CD4-positive, alpha-beta memory T cell (primary cell): ENCODE measurements around the gene LRRC4B. TPM values are rescaled to one million over a fixed set of nuclear protein-coding genes. Genes with fewer than 3 reads are reported as not detected.
"Not testable (repeated sequence)": the region's sequence is repeated elsewhere in the genome, so short reads cannot be mapped to it uniquely, and the experiment has no call there.

Experiments used
- CTCF ChIA-PET: fragments of 350-600 bp; sonication (Branson Sonifier 250); formaldehyde crosslinking; loops from one replicate; lab custom pipeline; 2021; ENCODE audit warnings: inconsistent platforms; ENCODE audit not compliant: partially characterized antibody; lab: Charles Lee
- POLR2A ChIA-PET: fragments of 350-600 bp; sonication (Branson Sonifier 250); formaldehyde crosslinking; loops from one replicate; lab custom pipeline; 2021; ENCODE audit not compliant: partially characterized antibody; lab: Charles Lee
- DNase-seq, 5 donors: peaks; one replicate each; pipeline versions ENCODE4 v3.0.0 to v3.0.0-alpha.2; 2020 to 2022; ENCODE audit warnings: mixed read lengths in 1 of 5
- H3K27ac ChIP-seq: one replicate; pipeline ENCODE4 v1.7.0; 2013; ENCODE audit warnings: low read depth, low read length
- H3K27me3 ChIP-seq: 2 replicates; pipeline ENCODE4 v1.7.0; 2013; ENCODE audit warnings: mild to moderate bottlenecking, low read length, moderate library complexity; ENCODE audit not compliant: insufficient read depth
- H3K36me3 ChIP-seq: 2 replicates; pipeline ENCODE4 v1.7.0; 2013; ENCODE audit warnings: mild to moderate bottlenecking, low read length, moderate library complexity; ENCODE audit not compliant: insufficient read depth
- H3K4me1 ChIP-seq: 2 replicates; pipeline ENCODE4 v1.7.0; 2013; ENCODE audit warnings: mild to moderate bottlenecking, low read length, moderate library complexity; ENCODE audit not compliant: insufficient read depth
- H3K4me3 ChIP-seq, 2 donors: one replicate each; pipeline ENCODE4 v1.7.0; 2013; ENCODE audit warnings: low read length in 2 of 2, mild to moderate bottlenecking in 1 of 2
- H3K9me3 ChIP-seq, 2 donors: one replicate each; pipeline ENCODE4 v1.7.0; 2013; ENCODE audit warnings: low read length in 2 of 2, control low read depth in 1 of 2; ENCODE audit not compliant: control insufficient read depth in 1 of 2
- H3K27ac Mint-ChIP-seq, 7 donors: one replicate each; pipeline ENCODE4 v1.8.0; 2020 to 2021; ENCODE audit warnings: mixed read lengths in 7 of 7, mild to moderate bottlenecking in 6 of 7, inconsistent platforms in 3 of 7, moderate library complexity in 3 of 7
- H3K27me3 Mint-ChIP-seq, 2 donors: one replicate each; pipeline ENCODE4 v1.8.0; 2020 to 2021; ENCODE audit warnings: mixed read lengths in 2 of 2
- H3K36me3 Mint-ChIP-seq, 2 donors: one replicate each; pipeline ENCODE4 v1.8.0; 2020 to 2021; ENCODE audit warnings: mixed read lengths in 2 of 2, inconsistent platforms in 1 of 2, mild to moderate bottlenecking in 1 of 2
- H3K4me1 Mint-ChIP-seq, 4 donors: one replicate each; pipeline ENCODE4 v1.8.0; 2020 to 2021; ENCODE audit warnings: mixed read lengths in 4 of 4, mild to moderate bottlenecking in 1 of 4
- H3K4me3 Mint-ChIP-seq, 8 donors: one replicate each; pipeline ENCODE4 v1.8.0; 2020 to 2021; ENCODE audit warnings: mixed read lengths in 8 of 8, mild to moderate bottlenecking in 7 of 8, moderate library complexity in 6 of 8, inconsistent platforms in 3 of 8
- H3K9me3 Mint-ChIP-seq, 8 donors: one replicate each; pipeline ENCODE4 v1.8.0; 2020 to 2021; ENCODE audit warnings: mixed read lengths in 8 of 8, mild to moderate bottlenecking in 5 of 8, inconsistent platforms in 3 of 8, moderate library complexity in 1 of 8
- intact Hi-C: fragments of 100-400 bp; cut with micrococcal nuclease; formaldehyde crosslinking; loops from one replicate; pipeline ENCODE4 v1.15.1; 2023
- polyA plus RNA-seq, 2 donors: library from polyadenylated mRNA; unstranded; fragments of 300-500 nt; fragmentation: Illumina TruSeq; gene quantifications; one replicate each; pipeline ENCODE4 v1.2.3, GENCODE V29; 2021
- total RNA-seq, 2 experiments: library from RNA; stranded (reverse); gene quantifications; one replicate each; pipeline ENCODE4 v1.2.3, GENCODE V29; 2021

LRRC4B gene
- total and polyA plus RNA-seq, 4 experiments from 2014 or later = 0.08 TPM; not detected in 3

DNA sequence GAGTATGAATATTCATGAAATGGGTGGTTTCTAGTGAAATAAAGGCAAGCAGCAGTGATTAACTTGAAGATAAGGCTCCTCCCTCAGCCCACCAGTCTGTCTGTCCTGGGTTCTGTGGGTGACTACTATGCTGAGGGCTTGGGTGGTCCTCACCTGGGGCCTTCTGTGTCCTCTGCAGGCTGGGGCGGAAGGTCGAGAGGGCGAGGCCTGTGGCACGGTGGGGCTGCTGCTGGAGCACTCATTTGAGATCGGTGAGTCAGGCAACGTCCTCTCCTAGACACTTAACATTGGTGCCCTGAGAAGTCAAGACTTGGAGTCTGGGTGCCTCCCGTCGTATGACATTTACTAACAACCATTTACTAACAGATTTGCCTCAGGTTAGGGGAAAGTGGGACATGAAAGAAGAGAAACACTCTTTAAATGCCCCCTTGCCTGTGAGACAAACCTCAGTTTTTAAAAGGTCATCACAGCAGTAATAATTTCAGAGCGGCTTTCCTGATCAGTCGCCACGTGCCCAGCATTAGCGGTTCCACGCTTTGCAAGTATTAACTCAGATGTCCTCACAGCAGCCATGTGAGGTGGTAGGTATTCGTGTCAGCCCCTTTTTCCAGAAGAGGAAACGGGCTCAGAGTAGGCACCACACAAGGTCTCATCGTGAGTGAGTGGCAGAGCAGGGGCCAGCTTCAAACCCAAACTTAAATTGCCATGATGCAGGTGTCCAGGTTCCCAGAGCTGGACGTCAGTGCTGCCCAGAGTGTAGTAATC is 90.3 kb downstream of the LRRC4B start:
- Mint-ChIP-seq H3K9me3 (peaks cover 0 to 3% (median 0%) of the 10 kb centered on the region in 8 donors), H3K4me3 (peak overlapping the region; percentile 95 to 99 (median 98)), H3K27ac (peak overlapping the region; percentile 24 to 98 (median 82)), H3K36me3 (peaks cover 12 to 37% of the 10 kb centered on the region in 2 donors), H3K4me1 (peaks cover 13 to 33% (median 24%) of the 10 kb centered on the region in 4 donors), H3K27me3 (no peaks in the 10 kb centered on the region)
- Histone ChIP-seq H3K27ac (no peak overlapping the region), H3K4me3 (peak overlapping the region in 1 of 2 donors; percentile 85), H3K9me3 (no peaks in the 10 kb centered on the region), H3K27me3 (no peaks in the 10 kb centered on the region), H3K4me1 (peaks cover 25% of the 10 kb centered on the region), H3K36me3 (peaks cover 38% of the 10 kb centered on the region)
- ChIA-PET POLR2A (interaction anchor here (1.0 to 1.6 kb wide), 3 partner anchors 25 to 121 kb away, joined by 3 to 5 read pairs (median 5); partner anchors contain the start of gene JOSD2), CTCF (interaction anchor here (1.1 to 2.2 kb wide), 3 partner anchors 18 to 112 kb away, joined by 3 to 5 read pairs (median 4); no protein-coding TSS in a partner anchor)
- no peak for DNase-seq
- intact Hi-C loops = loop anchor here (5.0 kb wide), 1 partner anchor 121 kb away; no protein-coding TSS in a partner anchor

DNA sequence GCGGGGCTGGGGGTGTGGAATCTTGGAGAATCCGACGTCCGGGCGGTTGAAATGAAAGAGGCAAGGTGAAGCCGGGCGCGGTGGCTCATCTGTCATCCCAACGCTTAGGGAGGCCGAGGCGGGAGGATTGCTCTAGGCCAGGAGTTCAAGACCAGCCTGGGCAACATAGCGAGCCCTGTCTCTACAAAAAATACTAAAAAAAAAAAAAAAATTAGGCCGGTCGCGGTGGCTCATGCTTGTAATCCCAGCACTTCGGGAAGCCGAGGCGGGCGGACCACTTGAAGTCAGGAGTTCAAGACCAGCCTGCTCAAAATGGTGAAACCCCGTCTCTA is 91.4 kb downstream of the LRRC4B start:
- Mint-ChIP-seq H3K4me1 (peaks cover 13 to 33% (median 24%) of the 10 kb centered on the region in 4 donors), H3K27ac (peak overlapping the region; percentile 93 to 98 (median 97)), H3K4me3 (peak overlapping the region; percentile 95 to 99 (median 98)), H3K36me3 (peaks cover 12 to 31% of the 10 kb centered on the region in 2 donors), H3K9me3 (peaks cover 0 to 3% (median 0%) of the 10 kb centered on the region in 8 donors), H3K27me3 (no peaks in the 10 kb centered on the region)
- no peaks in the 10 kb centered on the region for H3K27me3 ChIP-seq
- POLR2A ChIA-PET = interaction anchor here (1.2 to 1.7 kb wide), 3 partner anchors 14 to 119 kb away, joined by 3 to 9 read pairs (median 3); partner anchors contain the start of gene JOSD2
- peak overlapping the region; percentile 89 for H3K27ac ChIP-seq
- peaks cover 25% of the 10 kb centered on the region for H3K4me1 ChIP-seq
- H3K36me3 ChIP-seq = peaks cover 37% of the 10 kb centered on the region
- CTCF ChIA-PET = interaction anchor here (0.7 kb wide), 1 partner anchor 1690 kb away, joined by 3 read pairs; no protein-coding TSS in a partner anchor
- no peak for DNase-seq
- peak overlapping the region; percentile 66 to 85 for H3K4me3 ChIP-seq
- no peaks in the 10 kb centered on the region for H3K9me3 ChIP-seq
- intact Hi-C loops = loop anchor here (1.0 to 5.0 kb wide), 3 partner anchors 34 to 120 kb away; partner anchors contain the start of genes JOSD2 and NR1H2

- Mint-ChIP-seq H3K4me1 (peaks cover 13 to 33% (median 24%) of the 10 kb centered on the region in 4 donors), H3K4me3 (peak within 1 kb of the TSS; percentile 95 to 99 (median 98)), H3K27ac (peak within 1 kb of the TSS; percentile 94 to 98 (median 97)), H3K27me3 (no peaks in the 10 kb centered on the region), H3K36me3 (peaks cover 12 to 30% of the 10 kb centered on the region in 2 donors), H3K9me3 (peaks cover 0 to 3% (median 0%) of the 10 kb centered on the region in 8 donors)
- H3K4me1 ChIP-seq = peaks cover 25% of the 10 kb centered on the region
- peak within 1 kb of the TSS; percentile 66 to 85 for H3K4me3 ChIP-seq
- no peaks in the 10 kb centered on the region for H3K27me3 ChIP-seq
- ChIA-PET CTCF (no interaction called here), POLR2A (interaction anchor here (1.2 to 1.7 kb wide), 3 partner anchors 14 to 119 kb away, joined by 3 to 9 read pairs (median 3); partner anchors contain the start of gene JOSD2)
- DNase-seq = peak; percentile 94 to 96 (median 95)
- intact Hi-C loops = loop anchor here (1.0 to 5.0 kb wide), 3 partner anchors 35 to 119 kb away; partner anchors contain the start of genes JOSD2 and NR1H2
- H3K9me3 ChIP-seq = no peaks in the 10 kb centered on the region
- H3K27ac ChIP-seq = peak within 1 kb of the TSS; percentile 89
- peaks cover 32% of the 10 kb centered on the region for H3K36me3 ChIP-seq
Observed at GRCh38 chr19:50476224-50476906, 91.9 kb downstream of the LRRC4B start, which contains the start of the genes EMC10 and GARIN5A. Gene EMC10 (plus strand): TSS chr19:50476507. CDS start chr19:50476545, 38 bp downstream. Gene GARIN5A (minus strand): TSS chr19:50476848. CDS start chr19:50476388, 460 bp downstream.

GRCh38 chr19:50475736-50476223 is 92.5 kb downstream of the LRRC4B start:
- peaks cover 8 to 26% of the 10 kb centered on the region in 2 donors for H3K36me3 Mint-ChIP-seq
- H3K4me3 ChIP-seq = peak overlapping the region in 1 of 2 donors; percentile 85
- CTCF ChIA-PET = no interaction called here
- peak overlapping the region; percentile 93 to 98 (median 97) for H3K27ac Mint-ChIP-seq
- no peaks in the 10 kb centered on the region for H3K9me3 ChIP-seq
- intact Hi-C loops = loop anchor here (1.0 to 5.0 kb wide), 3 partner anchors 36 to 118 kb away; partner anchors contain the start of genes JOSD2 and NR1H2
- H3K9me3 Mint-ChIP-seq = peaks cover 0 to 3% (median 0%) of the 10 kb centered on the region in 8 donors
- H3K27ac ChIP-seq = peak overlapping the region; percentile 89
- peaks cover 12 to 33% (median 24%) of the 10 kb centered on the region in 4 donors for H3K4me1 Mint-ChIP-seq
- peaks cover 27% of the 10 kb centered on the region for H3K36me3 ChIP-seq
- POLR2A ChIA-PET = interaction anchor here (1.2 to 1.7 kb wide), 3 partner anchors 13 to 118 kb away, joined by 3 to 9 read pairs (median 3); partner anchors contain the start of gene JOSD2
- peaks cover 25% of the 10 kb centered on the region for H3K4me1 ChIP-seq
- no peaks in the 10 kb centered on the region for H3K27me3 Mint-ChIP-seq
- H3K27me3 ChIP-seq = no peaks in the 10 kb centered on the region
- DNase-seq = no peak
- H3K4me3 Mint-ChIP-seq = peak overlapping the region; percentile 62 to 99 (median 98)

DNA sequence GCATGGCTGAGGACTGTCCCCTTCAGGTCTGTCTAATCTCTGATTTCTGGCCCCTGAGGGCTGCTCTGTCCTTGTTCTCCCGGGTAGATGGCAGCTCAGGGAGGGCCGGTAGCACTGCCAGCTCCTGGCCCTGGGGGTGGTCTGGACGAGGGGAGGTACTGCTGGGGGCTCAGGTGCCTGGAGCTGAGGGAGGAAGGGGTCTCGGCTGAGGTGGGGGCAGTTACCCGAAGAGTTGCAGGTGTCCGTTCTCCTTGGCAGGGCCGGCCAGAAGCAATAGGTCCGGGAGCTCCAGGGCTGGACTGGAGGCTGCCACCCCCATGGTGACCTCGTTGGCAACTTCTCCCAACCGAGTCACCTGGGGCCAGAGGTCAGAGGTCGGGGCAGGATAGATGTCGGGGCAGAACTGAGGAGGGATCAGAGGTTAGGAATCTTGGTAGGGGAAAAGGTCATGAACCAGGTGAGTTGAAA is 93.1 kb downstream of the LRRC4B start:
- no peaks in the 10 kb centered on the region for H3K9me3 ChIP-seq
- ChIA-PET POLR2A (interaction anchor here (0.6 kb wide), 1 partner anchor 117 kb away, joined by 3 read pairs; no protein-coding TSS in a partner anchor), CTCF (no interaction called here)
- peaks cover 20% of the 10 kb centered on the region for H3K36me3 ChIP-seq
- DNase-seq = no peak
- intact Hi-C loops = loop anchor here (5.0 kb wide), 1 partner anchor 118 kb away; no protein-coding TSS in a partner anchor
- Mint-ChIP-seq H3K36me3 (peaks cover 8 to 24% of the 10 kb centered on the region in 2 donors), H3K27me3 (no peaks in the 10 kb centered on the region), H3K4me1 (peaks cover 12 to 33% (median 24%) of the 10 kb centered on the region in 4 donors), H3K9me3 (peaks cover 0 to 3% (median 0%) of the 10 kb centered on the region in 8 donors), H3K4me3 (peak overlapping the region; percentile 48 to 99 (median 69)), H3K27ac (peak overlapping the region; percentile 78 to 98 (median 94))
- H3K27me3 ChIP-seq = no peaks in the 10 kb centered on the region
- H3K4me3 ChIP-seq = no peak overlapping the region
- H3K4me1 ChIP-seq = peaks cover 25% of the 10 kb centered on the region
- no peak overlapping the region for H3K27ac ChIP-seq

DNA sequence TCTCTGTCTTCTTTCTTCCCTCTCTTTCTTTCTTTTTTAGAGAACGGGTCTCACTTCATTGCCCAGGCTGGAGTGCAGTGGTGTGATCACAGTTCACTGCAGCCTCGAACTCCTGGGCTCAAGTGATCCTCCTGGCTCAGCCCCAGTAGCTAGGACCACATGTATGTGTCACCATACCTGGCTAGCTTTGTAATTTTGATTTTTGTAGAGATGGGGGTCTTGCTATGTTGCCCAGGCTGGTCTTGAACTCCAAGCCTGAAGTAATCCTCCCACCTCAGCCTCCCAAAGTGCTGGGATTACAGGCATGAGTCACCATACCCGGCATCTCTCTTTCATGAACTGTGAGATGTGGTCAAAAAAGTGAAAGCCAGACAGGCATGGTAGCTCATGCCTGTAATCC is 94.9 kb downstream of the LRRC4B start:
- peaks cover 10 to 32% (median 18%) of the 10 kb centered on the region in 4 donors for H3K4me1 Mint-ChIP-seq
- H3K27ac ChIP-seq, DNase-seq, H3K27me3 Mint-ChIP-seq, H3K4me3 Mint-ChIP-seq, H3K9me3 ChIP-seq, H3K9me3 Mint-ChIP-seq, H3K36me3 ChIP-seq, intact Hi-C loops, H3K4me3 ChIP-seq, H3K27me3 ChIP-seq: not testable (repeated sequence)
- peaks cover 16% of the 10 kb centered on the region for H3K4me1 ChIP-seq
- ChIA-PET CTCF (interaction anchor here (1.2 to 1.5 kb wide), 3 partner anchors 11 to 115 kb away, joined by 3 to 7 read pairs (median 3); no protein-coding TSS in a partner anchor), POLR2A (interaction anchor here (0.7 kb wide), 1 partner anchor 680 kb away, joined by 3 read pairs; no protein-coding TSS in a partner anchor)
- H3K27ac Mint-ChIP-seq = peak overlapping the region in 6 of 7 donors; percentile 15 to 79 (median 48)
- peaks cover 5 to 18% of the 10 kb centered on the region in 2 donors for H3K36me3 Mint-ChIP-seq
